Endodermal cell (in vitro differentiated cells): ENCODE data around the gene MARF1. TPM values are rescaled to one million over a fixed set of nuclear protein-coding genes. Genes with fewer than 3 reads are reported as not detected.

Experiments
- DNase-seq: peaks from one replicate; pipeline ENCODE4 v3.0.0-alpha.2; 2017
- H3K27ac ChIP-seq: 2 replicates; pipeline ENCODE4 v1.5.1; 2013; ENCODE audit warnings: mild to moderate bottlenecking, low read depth, low read length, moderate library complexity
- H3K27me3 ChIP-seq: 2 replicates; pipeline ENCODE4 v1.6.1; 2013; ENCODE audit warnings: mild to moderate bottlenecking, low read length, moderate library complexity; ENCODE audit not compliant: insufficient read depth, control insufficient read depth, poor library complexity, severe bottlenecking
- H3K36me3 ChIP-seq: 2 replicates; pipeline ENCODE4 v1.7.0; 2013; ENCODE audit warnings: mild to moderate bottlenecking, low read length, moderate library complexity; ENCODE audit not compliant: control insufficient read depth, insufficient read depth
- H3K4me1 ChIP-seq: one replicate; pipeline ENCODE4 v1.7.0; 2013; ENCODE audit warnings: low read length; ENCODE audit not compliant: control insufficient read depth, insufficient read depth
- H3K4me3 ChIP-seq: 2 replicates; pipeline ENCODE4 v1.5.1; 2013; ENCODE audit warnings: mild to moderate bottlenecking, low read length, moderate library complexity
- H3K9ac ChIP-seq: 2 replicates; pipeline ENCODE4 v1.6.1; 2013; ENCODE audit warnings: mild to moderate bottlenecking, low read length, moderate library complexity; ENCODE audit not compliant: poor library complexity, severe bottlenecking; ENCODE audit errors: extremely low read depth
- H3K9me3 ChIP-seq: 2 replicates; pipeline ENCODE4 v1.6.1; 2013; ENCODE audit warnings: mild to moderate bottlenecking, low read length, moderate library complexity; ENCODE audit not compliant: control insufficient read depth
- H3K27ac Mint-ChIP-seq: 2 replicates; pipeline ENCODE4 v1.8.0; 2020; ENCODE audit warnings: mixed read lengths
- H3K27me3 Mint-ChIP-seq: 2 replicates; pipeline ENCODE4 v1.8.0; 2021; ENCODE audit warnings: mild to moderate bottlenecking, mixed read lengths; ENCODE audit not compliant: insufficient read depth
- H3K36me3 Mint-ChIP-seq: 2 replicates; pipeline ENCODE4 v1.8.0; 2020; ENCODE audit warnings: low read depth, mixed read lengths
- H3K4me1 Mint-ChIP-seq: 2 replicates; pipeline ENCODE4 v1.8.0; 2020; ENCODE audit warnings: mixed read lengths
- H3K4me3 Mint-ChIP-seq: 2 replicates; pipeline ENCODE4 v1.8.0; 2020; ENCODE audit warnings: mild to moderate bottlenecking, moderate library complexity, mixed read lengths
- H3K9me3 Mint-ChIP-seq: 2 replicates; pipeline ENCODE4 v1.8.0; 2020; ENCODE audit warnings: mild to moderate bottlenecking, mixed read lengths
- WGBS, 2 experiments: methylation state at CpG; one replicate each; pipeline versions ENCODE4 v1.1.5 to v1.1.7; 2013; ENCODE audit warnings: missing lambda C conversion rate in 2 of 2, mixed read lengths in 1 of 2; ENCODE audit not compliant: insufficient coverage in 1 of 2, insufficient read length in 1 of 2; 5-methylcytosine and 5-hydroxymethylcytosine counted together
- total RNA-seq, 2 donors: library from RNA; stranded (reverse); fragmentation: NEBNext Ultra II Directional in 1 of 2; extraction: Animal tissue kit (Norgen Biotek cat#: 25700) in 1 of 2; gene quantifications; 2 replicates in 1 of 2; 3 replicates in 1 of 2; pipeline ENCODE4 v1.2.1, GENCODE V29; 2021
- TF ChIP-seq, protein P1 (sequence below): fragments of 200-600 bp; sonication (generic); conservative IDR thresholded peaks from 2 replicates; pipeline ENCODE4 v1.5.0; 2021; ENCODE audit warnings: antibody characterized with exemption, mild to moderate bottlenecking

Gene MARF1
- total RNA-seq, 2 donors from 2014 or later: 39.3 to 39.6 TPM

- Mint-ChIP-seq H3K36me3 (peaks cover 79% of the 10 kb centered on the region), H3K4me3 (no peak overlapping the region), H3K27ac (no peak overlapping the region)
Observed at GRCh38 chr16:15605839-15606517, 37.0 kb downstream of the MARF1 start.

DNA sequence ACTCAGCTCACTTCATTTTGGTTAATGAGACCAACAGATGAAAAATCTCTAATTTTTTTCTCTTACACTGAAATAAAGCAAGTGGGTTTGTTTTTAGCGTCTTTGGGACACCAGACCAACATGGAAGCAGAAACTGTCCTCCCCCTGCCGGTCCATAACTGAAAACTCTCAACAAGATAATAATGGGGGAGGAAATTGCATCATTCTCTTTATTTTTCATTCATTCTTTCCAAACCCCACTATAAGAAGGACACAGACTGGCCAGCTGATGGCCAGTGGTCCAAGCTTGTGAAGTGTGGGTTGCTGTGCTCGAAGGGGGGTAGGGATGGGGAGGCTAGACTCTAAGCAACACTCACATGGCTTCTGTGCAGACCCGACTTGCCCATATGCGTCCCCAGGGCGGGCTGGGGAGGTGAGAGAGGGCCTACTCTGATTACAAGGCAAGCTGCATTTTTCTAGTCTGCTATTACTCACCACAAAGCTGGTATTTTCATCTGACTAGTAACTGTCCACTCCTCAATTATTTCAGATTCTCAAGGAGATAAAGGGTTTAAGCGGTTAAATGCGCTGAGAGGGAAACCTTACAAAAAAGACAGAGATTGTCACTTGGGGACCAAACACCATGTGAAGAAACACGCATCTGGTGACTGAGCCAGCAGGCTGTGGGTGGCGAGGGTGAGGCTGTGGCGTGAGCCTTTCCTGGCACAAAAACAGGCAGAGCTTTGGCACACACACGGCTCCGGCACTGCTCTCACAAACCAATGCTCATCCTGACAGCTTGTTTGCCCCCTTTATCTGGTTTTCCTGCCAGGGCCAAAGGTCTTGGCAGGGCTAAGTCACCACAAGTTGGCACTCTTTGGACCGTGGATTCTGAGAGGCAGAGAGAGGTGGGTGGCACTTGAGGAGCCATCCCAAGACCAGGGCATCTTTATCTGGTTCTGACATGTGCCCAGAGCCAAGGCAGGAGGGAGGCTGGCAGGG, 38.2 kb downstream of the MARF1 start:
- Histone ChIP-seq H3K27me3 (no peaks in the 10 kb centered on the region), H3K9ac (no peak overlapping the region), H3K9me3 (no peaks in the 10 kb centered on the region), H3K4me1 (peaks cover under 1% of the 10 kb centered on the region), H3K36me3 (peaks cover 72% of the 10 kb centered on the region), H3K4me3 (no peak overlapping the region), H3K27ac (no peak overlapping the region)
- WGBS, 2 experiments: 95 to 100% methylated on average over 3 to 13 of the region's 14 CpGs
- no peak for DNase-seq
- H3K4me3 Mint-ChIP-seq: no peak overlapping the region
- peaks cover 81% of the 10 kb centered on the region for H3K36me3 Mint-ChIP-seq
- peaks cover under 1% of the 10 kb centered on the region for H3K4me1 Mint-ChIP-seq
- TF ChIP-seq, protein P1, sequence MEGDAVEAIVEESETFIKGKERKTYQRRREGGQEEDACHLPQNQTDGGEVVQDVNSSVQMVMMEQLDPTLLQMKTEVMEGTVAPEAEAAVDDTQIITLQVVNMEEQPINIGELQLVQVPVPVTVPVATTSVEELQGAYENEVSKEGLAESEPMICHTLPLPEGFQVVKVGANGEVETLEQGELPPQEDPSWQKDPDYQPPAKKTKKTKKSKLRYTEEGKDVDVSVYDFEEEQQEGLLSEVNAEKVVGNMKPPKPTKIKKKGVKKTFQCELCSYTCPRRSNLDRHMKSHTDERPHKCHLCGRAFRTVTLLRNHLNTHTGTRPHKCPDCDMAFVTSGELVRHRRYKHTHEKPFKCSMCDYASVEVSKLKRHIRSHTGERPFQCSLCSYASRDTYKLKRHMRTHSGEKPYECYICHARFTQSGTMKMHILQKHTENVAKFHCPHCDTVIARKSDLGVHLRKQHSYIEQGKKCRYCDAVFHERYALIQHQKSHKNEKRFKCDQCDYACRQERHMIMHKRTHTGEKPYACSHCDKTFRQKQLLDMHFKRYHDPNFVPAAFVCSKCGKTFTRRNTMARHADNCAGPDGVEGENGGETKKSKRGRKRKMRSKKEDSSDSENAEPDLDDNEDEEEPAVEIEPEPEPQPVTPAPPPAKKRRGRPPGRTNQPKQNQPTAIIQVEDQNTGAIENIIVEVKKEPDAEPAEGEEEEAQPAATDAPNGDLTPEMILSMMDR: no peak
- no peak overlapping the region for H3K27ac Mint-ChIP-seq
- H3K9me3 Mint-ChIP-seq: no peaks in the 10 kb centered on the region
- H3K27me3 Mint-ChIP-seq: no peaks in the 10 kb centered on the region

More at GRCh38 chr16:15605839-15606517, 37.0 kb downstream of the MARF1 start:
- Mint-ChIP-seq H3K9me3 (no peaks in the 10 kb centered on the region), H3K4me1 (no peaks in the 10 kb centered on the region), H3K27me3 (no peaks in the 10 kb centered on the region)
- H3K4me3 ChIP-seq: no peak overlapping the region
- H3K36me3 ChIP-seq: peaks cover 71% of the 10 kb centered on the region
- DNase-seq: no peak
- no peaks in the 10 kb centered on the region for H3K27me3 ChIP-seq
- TF ChIP-seq, protein P1: no peak
- WGBS, 2 experiments: 92 to 96% methylated on average over 7 to 13 of the region's 13 CpGs
- no peaks in the 10 kb centered on the region for H3K9me3 ChIP-seq
- H3K4me1 ChIP-seq: no peaks in the 10 kb centered on the region
- H3K27ac ChIP-seq: no peak overlapping the region
- no peak overlapping the region for H3K9ac ChIP-seq

DNA sequence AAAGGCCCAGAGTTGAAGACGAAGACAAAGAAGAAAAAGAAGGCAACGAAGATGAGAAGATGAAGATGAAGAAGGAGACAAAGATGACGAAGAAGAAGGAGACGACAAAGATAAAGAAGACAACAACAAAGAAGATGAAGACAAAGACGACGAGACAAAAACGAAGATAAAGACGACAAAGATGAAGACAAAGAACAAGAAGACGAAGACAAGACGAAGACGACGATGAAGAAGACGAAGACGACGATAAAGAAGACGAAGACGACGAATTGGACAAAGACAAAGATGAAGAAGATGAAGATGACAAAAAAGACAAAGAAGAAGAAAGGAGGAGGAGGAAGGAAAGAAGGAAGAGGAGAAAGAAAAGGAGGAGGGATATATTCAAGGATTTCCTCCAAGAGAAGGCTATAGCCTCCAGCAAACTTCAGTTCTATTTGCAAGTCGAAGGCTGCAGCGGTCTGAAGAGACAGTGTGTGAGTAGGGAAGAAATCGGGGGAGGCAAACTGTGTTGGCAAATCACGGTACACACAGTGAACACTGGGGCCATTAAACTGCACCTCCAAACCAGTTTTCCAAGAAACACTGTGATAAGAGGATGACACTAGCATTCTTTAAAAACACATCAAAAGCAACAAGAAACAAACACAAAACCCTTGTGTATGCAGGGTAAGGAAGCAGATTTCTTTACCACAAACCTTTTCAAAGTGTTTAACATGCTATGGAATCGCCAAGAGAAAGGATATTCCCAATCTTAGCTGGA, 40.5 kb downstream of the MARF1 start:
- H3K36me3 ChIP-seq: peaks cover 70% of the 10 kb centered on the region
- TF ChIP-seq, protein P1: no peak
- Mint-ChIP-seq H3K4me1 (peaks cover 10% of the 10 kb centered on the region), H3K9me3 (no peaks in the 10 kb centered on the region), H3K36me3 (peaks cover 74% of the 10 kb centered on the region), H3K27me3 (no peaks in the 10 kb centered on the region), H3K4me3 (no peak overlapping the region), H3K27ac (no peak overlapping the region)
- no peak overlapping the region for H3K4me3 ChIP-seq
- no peak overlapping the region for H3K9ac ChIP-seq
- peaks cover 7% of the 10 kb centered on the region for H3K4me1 ChIP-seq
- DNase-seq: no peak
- H3K27me3 ChIP-seq: no peaks in the 10 kb centered on the region
- H3K9me3 ChIP-seq: no peaks in the 10 kb centered on the region
- 96 to 97% methylated on average over 22 to 23 of the region's 23 CpGs for WGBS, 2 experiments
- no peak overlapping the region for H3K27ac ChIP-seq
